DND-41 (cell line): ENCODE data around the gene TAOK2.

Experiments used
- CTCF ChIP-seq: IDR thresholded peaks from 2 replicates; pipeline ENCODE4 v1.5.1; 2012; ENCODE audit warnings: borderline replicate concordance, low read length, moderate library complexity, mild to moderate bottlenecking; ENCODE audit not compliant: poor library complexity, severe bottlenecking; ENCODE audit errors: extremely low read depth
- EZH2 ChIP-seq: IDR thresholded peaks from 3 replicates; pipeline ENCODE4 v1.6.1; 2012; ENCODE audit warnings: borderline replicate concordance, low read depth, mild to moderate bottlenecking, moderate library complexity, low read length, inconsistent platforms; ENCODE audit not compliant: severe bottlenecking

GRCh38 chr16:30022887-30023286 lies 49.2 kb downstream of the TAOK2 start, which contains the start of gene C16orf92:
- TF ChIP-seq CTCF (no peak), EZH2 (no peak)
